ENCODE results near the gene METAP1.

METAP1 gene

DNA sequence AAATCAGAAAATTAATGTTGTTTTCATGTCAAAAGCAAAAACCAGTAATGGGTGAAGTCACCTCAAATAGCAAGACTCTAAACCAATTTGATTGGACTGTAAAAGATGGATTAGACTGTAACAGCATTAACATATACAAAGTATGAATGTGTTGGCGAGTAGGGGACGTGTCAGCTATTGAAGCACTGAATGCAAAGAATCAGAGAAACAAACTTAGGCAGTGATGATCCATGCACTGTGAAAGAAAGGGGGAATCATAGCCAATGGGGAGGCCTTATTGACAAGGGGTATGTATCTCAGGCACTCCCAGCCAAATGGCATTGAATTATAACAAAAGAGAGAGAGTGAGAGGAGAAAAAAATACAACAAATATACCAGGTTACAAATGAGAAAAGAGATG lies 36.1 kb upstream of the METAP1 start:
- in situ Hi-C loops (cut with HindIII; ENCODE audit: low sequenced_read_pairs), result no loop called here
- no peak for TF ChIP-seq CTCF (IDR thresholded peaks at IDR 0.05; ENCODE audit: low read depth, low read length, missing control alignments)
- H3K4me3 ChIP-seq (ENCODE audit: low read depth, low read length), result no peak overlapping the region

DNA sequence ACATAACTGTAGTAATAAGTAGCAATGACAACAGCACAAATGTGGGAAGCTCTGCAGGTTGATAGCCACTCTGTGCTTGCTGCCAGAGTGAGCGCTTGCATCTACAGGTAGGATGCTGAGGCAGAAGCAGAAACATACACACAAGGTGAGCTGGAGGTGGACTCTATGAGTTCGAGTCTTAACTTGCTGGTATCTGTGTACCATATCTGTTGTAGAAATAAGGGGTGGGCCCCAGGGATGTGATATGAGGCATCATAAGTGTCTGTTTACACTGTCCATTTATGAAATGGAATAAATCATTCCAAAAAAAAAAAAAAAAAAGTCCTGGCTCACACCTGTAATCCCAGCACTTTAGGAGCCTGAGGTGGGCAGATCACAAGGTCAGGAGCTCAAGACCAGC lies 33.8 kb upstream of the METAP1 start:
- TF ChIP-seq CTCF (IDR thresholded peaks at IDR 0.05; ENCODE audit: low read depth, low read length, missing control alignments), result no peak
- DNase-seq (ENCODE audit: low read depth), result no peak
- no peak overlapping the region for H3K4me3 ChIP-seq (ENCODE audit: low read depth, low read length)
- in situ Hi-C loops (cut with HindIII; ENCODE audit: low sequenced_read_pairs), result no loop called here

More for the DNA sequence above, 36.1 kb upstream of the METAP1 start:
- no peak for DNase-seq (ENCODE audit: low read depth)

GRCh38 chr4:98963538-98964433 lies 31.7 kb upstream of the METAP1 start:
- H3K4me3 ChIP-seq (ENCODE audit: low read depth, low read length), result no peak overlapping the region
- no peak for DNase-seq (ENCODE audit: low read depth)
- in situ Hi-C loops (cut with HindIII; ENCODE audit: low sequenced_read_pairs), result no loop called here
- TF ChIP-seq CTCF (IDR thresholded peaks at IDR 0.05; ENCODE audit: low read depth, low read length, missing control alignments), result no peak

GRCh38 chr4:98966926-98967325 lies 28.6 kb upstream of the METAP1 start:
- in situ Hi-C loops (cut with HindIII; ENCODE audit: low sequenced_read_pairs), result no loop called here

GRCh38 chr4:98967786-98968329 lies 27.7 kb upstream of the METAP1 start:
- no peak for TF ChIP-seq CTCF (IDR thresholded peaks at IDR 0.05; ENCODE audit: low read depth, low read length, missing control alignments)
- in situ Hi-C loops (cut with HindIII; ENCODE audit: low sequenced_read_pairs), result no loop called here
- no peak overlapping the region for H3K4me3 ChIP-seq (ENCODE audit: low read depth, low read length)
- DNase-seq (ENCODE audit: low read depth), result no peak

More at GRCh38 chr4:98966926-98967325, 28.6 kb upstream of the METAP1 start:
- no peak for DNase-seq (ENCODE audit: low read depth)
- no peak overlapping the region for H3K4me3 ChIP-seq (ENCODE audit: low read depth, low read length)
- TF ChIP-seq CTCF (IDR thresholded peaks at IDR 0.05; ENCODE audit: low read depth, low read length, missing control alignments), result no peak

- no peak for DNase-seq (ENCODE audit: low read depth)
- TF ChIP-seq CTCF (IDR thresholded peaks at IDR 0.05; ENCODE audit: low read depth, low read length, missing control alignments), result no peak
- in situ Hi-C loops (cut with HindIII; ENCODE audit: low sequenced_read_pairs), result no loop called here
- no peak overlapping the region for H3K4me3 ChIP-seq (ENCODE audit: low read depth, low read length)
These were observed 25.4 kb upstream of the METAP1 start for GRCh38 chr4:98969878-98970785.

Data from astrocyte of the cerebellum (primary cell).